ENCODE measurements around the gene FLT4. TPM values are rescaled to one million over a fixed set of nuclear protein-coding genes. Genes with fewer than 3 reads are reported as not detected.

The FLT4 gene
- polyA plus RNA-seq, 2 of the 4 experiments (the other 2 are of a cell fraction), result 2.0 to 2.6 TPM

- TF ChIP-seq ELK1 (IDR thresholded peaks at IDR 0.05; ENCODE audit: low read depth, low read length) (no peak), CHD4 (IDR thresholded peaks at IDR 0.05; ENCODE audit: borderline replicate concordance) (no peak), EP300 (IDR thresholded peaks at IDR 0.05) (no peak), BHLHE40 (IDR thresholded peaks at IDR 0.05; ENCODE audit: low read depth, low read length) (no peak), PHF8 (IDR thresholded peaks at IDR 0.05; ENCODE audit: borderline replicate concordance, low read depth) (no peak)
Observed at GRCh38 chr5:180696116-180696515, 46.7 kb upstream of the FLT4 start (continued).

- Histone ChIP-seq H3K4me3 (no peak overlapping the region), H3K4me2 (no peak overlapping the region), H3K4me1 (no peaks in the 10 kb centered on the region), H3K9me3 (peaks cover 9% of the 10 kb centered on the region), H3K27ac (no peak overlapping the region)
- ChIA-PET CTCF (no interaction called here), POLR2A (no interaction called here)
- WGBS (ENCODE audit: missing lambda C conversion rate), result 31% methylated on average over 3 of the region's 3 CpGs
- DNase-seq (ENCODE audit: low read depth in 1 of 2, low spot score in 1 of 2), result no peak
- peak; percentile 68; the same call in 1 of the 2 replicates for TF ChIP-seq CBX8 (IDR thresholded peaks at IDR 0.05)
- TF ChIP-seq ZSCAN20 (CRISPR knock-in tag; IDR thresholded peaks at IDR 0.05), result no peak
- no peak for TF ChIP-seq ELK1 (IDR thresholded peaks at IDR 0.05; ENCODE audit: low read depth, low read length)
- TF ChIP-seq RNF2 (IDR thresholded peaks at IDR 0.05; ENCODE audit: borderline replicate concordance, low read depth), result 0 out of 2 replicates have a peak, but pooled peaks have one; percentile 60
- no peak for TF ChIP-seq TFCP2L1 (CRISPR knock-in tag; IDR thresholded peaks at IDR 0.05)
- ATAC-seq, result no peak
- FAIRE-seq, result no peak
Observed at GRCh38 chr5:180692429-180692828, 43.0 kb upstream of the FLT4 start.

GRCh38 chr5:180691046-180691445 is 41.6 kb upstream of the FLT4 start:
- POLR2A ChIA-PET, result no interaction called here
- no peak for ATAC-seq
- H3K4me2 ChIP-seq, result no peak overlapping the region
- WGBS (ENCODE audit: missing lambda C conversion rate), result 18% methylated on average over 6 of the region's 6 CpGs
- TF ChIP-seq EP300 (IDR thresholded peaks at IDR 0.05) (no peak), HEYL (CRISPR knock-in tag; IDR thresholded peaks at IDR 0.05) (no peak), CTCF (IDR thresholded peaks at IDR 0.05) (no peak), BHLHE40 (IDR thresholded peaks at IDR 0.05; ENCODE audit: low read depth, low read length) (no peak), EHF (CRISPR knock-in tag; IDR thresholded peaks at IDR 0.05) (no peak), HDAC2 (IDR thresholded peaks at IDR 0.05) (no peak), PBX3 (IDR thresholded peaks at IDR 0.05) (no peak)
- no peak overlapping the region for H3K4me3 ChIP-seq
- FAIRE-seq, result no peak
- no peaks in the 10 kb centered on the region for H3K4me1 ChIP-seq
- no peak for DNase-seq (ENCODE audit: low read depth in 1 of 2, low spot score in 1 of 2)
- CTCF ChIA-PET, result interaction anchor here (1.2 kb wide), 1 partner anchor 26 kb away, joined by 3 read pairs; no protein-coding TSS in a partner anchor
- peaks cover 5% of the 10 kb centered on the region for H3K9me3 ChIP-seq
- H3K27ac ChIP-seq, result no peak overlapping the region

GRCh38 chr5:180690562-180690961 is 41.2 kb upstream of the FLT4 start:
- POLR2A ChIA-PET, result no interaction called here
- ATAC-seq, result no peak
- Histone ChIP-seq H3K27ac (no peak overlapping the region), H3K4me1 (no peaks in the 10 kb centered on the region), H3K4me3 (no peak overlapping the region), H3K9me3 (0 out of 3 replicates have a peak, but pooled peaks cover 2% of the 10 kb centered on the region), H3K4me2 (no peak overlapping the region)
- FAIRE-seq, result no peak
- WGBS (ENCODE audit: missing lambda C conversion rate), result 37% methylated on average over 6 of the region's 6 CpGs
- no peak for DNase-seq (ENCODE audit: low read depth in 1 of 2, low spot score in 1 of 2)
- CTCF ChIA-PET, result interaction anchor here (1.2 kb wide), 1 partner anchor 27 kb away, joined by 3 read pairs; no protein-coding TSS in a partner anchor
- TF ChIP-seq FOSB (CRISPR knock-in tag; IDR thresholded peaks at IDR 0.05) (no peak), NR3C1 (IDR thresholded peaks at IDR 0.05) (no peak), JUNB (IDR thresholded peaks at IDR 0.05) (no peak), EHF (CRISPR knock-in tag; IDR thresholded peaks at IDR 0.05) (no peak), KDM5A (IDR thresholded peaks at IDR 0.05) (no peak), ATOH8 (CRISPR knock-in tag; IDR thresholded peaks at IDR 0.05; ENCODE audit: low read depth) (no peak), PHF8 (IDR thresholded peaks at IDR 0.05; ENCODE audit: borderline replicate concordance, low read depth) (no peak), RFX5 (IDR thresholded peaks at IDR 0.05) (no peak), CHD2 (IDR thresholded peaks at IDR 0.05; ENCODE audit: low read length, partially characterized antibody) (no peak), EHMT2 (IDR thresholded peaks at IDR 0.05; ENCODE audit: low read depth) (no peak), USF2 (IDR thresholded peaks at IDR 0.05) (no peak), HDAC2 (IDR thresholded peaks at IDR 0.05) (no peak), TFCP2L1 (CRISPR knock-in tag; IDR thresholded peaks at IDR 0.05) (no peak), CHD4 (IDR thresholded peaks at IDR 0.05; ENCODE audit: borderline replicate concordance) (no peak), E2F6 (IDR thresholded peaks at IDR 0.05; ENCODE audit: borderline replicate concordance, low read depth) (no peak), TP53 (CRISPR knock-in tag; IDR thresholded peaks at IDR 0.05) (no peak)

Data from A549 (cell line).